GM23338 (cell line): ENCODE results near the gene CKB. TPM values are rescaled to one million over a fixed set of nuclear protein-coding genes. Genes with fewer than 3 reads are reported as not detected.
"Not testable (repeated sequence)": the region's sequence is repeated elsewhere in the genome, so short reads cannot be mapped to it uniquely, and the experiment has no call there.

Experiments
- ATAC-seq: fragments of 200-7000 bp; cut with Tn5 transposase; 3 replicates; pipeline ENCODE4 v1.9.1; 2020
- DNase-seq: peaks from one replicate; pipeline ENCODE4 v3.0.0-alpha.2; 2015; ENCODE audit warnings: low spot score
- H2AFZ ChIP-seq: fragments of 200-600 bp; sonication (generic); 2 replicates; pipeline ENCODE4 v1.8.0; 2016; ENCODE audit warnings: antibody characterized with exemption, mild to moderate bottlenecking, moderate library complexity
- H3F3A ChIP-seq: fragments of 200-600 bp; sonication (generic); replicated peaks from 2 replicates; pipeline ENCODE4 v1.8.0; 2017; ENCODE audit warnings: antibody characterized with exemption, mixed run types, low read depth
- H3K27ac ChIP-seq: fragments of 200-600 bp; sonication (generic); 2 replicates; pipeline ENCODE4 v1.6.1; 2016; ENCODE audit warnings: low read depth
- H3K27me3 ChIP-seq: fragments of 200-600 bp; sonication (generic); 2 replicates; pipeline ENCODE4 v1.8.0; 2016; ENCODE audit warnings: mild to moderate bottlenecking, mixed run types, moderate library complexity; ENCODE audit not compliant: insufficient read depth
- H3K36me3 ChIP-seq: fragments of 200-600 bp; sonication (generic); 2 replicates; pipeline ENCODE4 v1.8.0; 2016; ENCODE audit warnings: mild to moderate bottlenecking; ENCODE audit not compliant: insufficient read depth
- H3K4me1 ChIP-seq: fragments of 200-600 bp; sonication (generic); 2 replicates; pipeline ENCODE4 v1.8.0; 2016; ENCODE audit warnings: mild to moderate bottlenecking, moderate library complexity; ENCODE audit not compliant: insufficient read depth
- H3K4me2 ChIP-seq: fragments of 200-600 bp; sonication (generic); 2 replicates; pipeline ENCODE4 v1.7.1; 2017; ENCODE audit warnings: mixed run types
- H3K4me3 ChIP-seq: fragments of 200-600 bp; sonication (generic); 2 replicates; pipeline ENCODE4 v1.6.1; 2016; ENCODE audit warnings: mixed run types
- H3K79me2 ChIP-seq: fragments of 200-600 bp; sonication (generic); replicated peaks from 2 replicates; pipeline ENCODE4 v1.8.0; 2017; ENCODE audit warnings: mild to moderate bottlenecking; ENCODE audit not compliant: insufficient read depth
- H3K9me2 ChIP-seq: fragments of 200-600 bp; sonication (generic); 2 replicates; pipeline ENCODE4 v1.8.0; 2017; ENCODE audit not compliant: insufficient read depth
- H4K20me1 ChIP-seq: fragments of 200-600 bp; sonication (generic); replicated peaks from 2 replicates; pipeline ENCODE4 v1.8.0; 2017; ENCODE audit warnings: mild to moderate bottlenecking; ENCODE audit not compliant: insufficient read depth
- H3K27ac Mint-ChIP-seq: 2 replicates; pipeline ENCODE4 v1.8.0; 2020; ENCODE audit warnings: inconsistent platforms, mild to moderate bottlenecking, moderate library complexity, mixed read lengths
- H3K27me3 Mint-ChIP-seq: 3 replicates; pipeline ENCODE4 v1.8.0; 2022; ENCODE audit warnings: low read depth, mild to moderate bottlenecking, moderate library complexity, mixed read lengths, inconsistent platforms; ENCODE audit not compliant: insufficient read depth, poor library complexity
- H3K36me3 Mint-ChIP-seq: 3 replicates; pipeline ENCODE4 v1.8.0; 2021; ENCODE audit warnings: low read depth, mild to moderate bottlenecking, inconsistent platforms, moderate library complexity, mixed read lengths
- H3K4me1 Mint-ChIP-seq: 3 replicates; pipeline ENCODE4 v1.8.0; 2020; ENCODE audit warnings: mild to moderate bottlenecking, inconsistent platforms, mixed read lengths
- H3K4me3 Mint-ChIP-seq: 3 replicates; pipeline ENCODE4 v1.8.0; 2021; ENCODE audit warnings: moderate library complexity, mild to moderate bottlenecking, inconsistent platforms, mixed read lengths
- H3K9me3 Mint-ChIP-seq: 3 replicates; pipeline ENCODE4 v1.8.0; 2020; ENCODE audit warnings: moderate library complexity, mild to moderate bottlenecking, inconsistent platforms, mixed read lengths
- CTCF ChIP-seq, 2 experiments: fragments of 200-600 bp in 1 of 2; sonication (generic) in 1 of 2; conservative IDR thresholded peaks; 2 replicates each; pipeline versions ENCODE4 v1.5.1 to v1.6.1; 2016 to 2017; ENCODE audit warnings: antibody characterized with exemption in 2 of 2, low read depth in 2 of 2, mild to moderate bottlenecking in 2 of 2, moderate library complexity in 1 of 2
- ETS1 ChIP-seq: IDR thresholded peaks from 2 replicates; pipeline ENCODE4 v1.6.1; 2016; ENCODE audit warnings: antibody characterized with exemption
- EZH2 ChIP-seq: fragments of 200-600 bp; sonication (generic); IDR thresholded peaks from one replicate; pipeline ENCODE4 v1.8.0; 2017; ENCODE audit warnings: antibody characterized with exemption, mild to moderate bottlenecking, low read depth; ENCODE audit not compliant: unreplicated experiment
- JUNB ChIP-seq: IDR thresholded peaks from one replicate; pipeline ENCODE4 v1.6.1; 2016; ENCODE audit warnings: antibody characterized with exemption; ENCODE audit not compliant: unreplicated experiment
- NANOG ChIP-seq: IDR thresholded peaks from 2 replicates; pipeline ENCODE4 v1.6.1; 2016; ENCODE audit warnings: antibody characterized with exemption, borderline replicate concordance
- ZNF114 ChIP-seq: fragments of 250-450 bp; sonication (Bioruptor Pico); IDR thresholded peaks from 2 replicates; pipeline ENCODE4 v1.5.0; 2020; ENCODE audit warnings: mild to moderate bottlenecking, moderate library complexity
- ZNF462 ChIP-seq: fragments of 250-450 bp; sonication (Bioruptor Pico); IDR thresholded peaks from 2 replicates; pipeline ENCODE4 v1.5.0; 2020; ENCODE audit warnings: mild to moderate bottlenecking, moderate library complexity
- polyA plus RNA-seq: library from polyadenylated mRNA; unstranded; fragments of >200 nt; fragmentation: Nextera tagmentation; extraction: Ambion mirVana; gene quantifications from 2 replicates; pipeline ENCODE4 v1.2.1, GENCODE V29; 2016
- total RNA-seq: library from RNA; depleted of rRNA; stranded (reverse); fragments of >200 nt; shearing (Covaris generic); gene quantifications from 2 replicates; pipeline ENCODE4 v1.2.3, GENCODE V29; 2014

CKB gene
- total and polyA plus RNA-seq, 2 experiments from 2014 or later: 604 to 852 TPM

- TF ChIP-seq NANOG (no peak), ETS1 (no peak)
Observed at GRCh38 chr14:103526914-103527248, 4.3 kb upstream of the CKB start (continued).

GRCh38 chr14:103526247-103526913 is 3.8 kb upstream of the CKB start:
- Histone ChIP-seq H3K36me3 (no peaks in the 10 kb centered on the region), H3K9me2 (no peaks in the 10 kb centered on the region), H3K4me2 (no peak overlapping the region), H3K4me3 (no peak overlapping the region), H3K4me1 (peaks cover 8% of the 10 kb centered on the region), H4K20me1 (peaks cover 10% of the 10 kb centered on the region), H2AFZ (no peak overlapping the region), H3K79me2 (peaks cover 20% of the 10 kb centered on the region), H3F3A (peaks cover 9% of the 10 kb centered on the region; the same call in 1 of the 2 replicates), H3K27me3 (peaks cover 22% of the 10 kb centered on the region), H3K27ac (no peak overlapping the region)
- Mint-ChIP-seq H3K27ac (no peak overlapping the region), H3K27me3 (peaks cover 34% of the 10 kb centered on the region), H3K9me3 (peaks cover 4% of the 10 kb centered on the region; the same call in 2 of the 3 replicates), H3K4me3 (no peak overlapping the region), H3K4me1 (peaks cover 24% of the 10 kb centered on the region), H3K36me3 (peaks cover 4% of the 10 kb centered on the region; the same call in 1 of the 3 replicates)
- DNase-seq (no peak), ATAC-seq (no peak)
- TF ChIP-seq EZH2 (no peak), ZNF462 (CRISPR knock-in tag) (no peak), ZNF114 (CRISPR knock-in tag) (no peak), JUNB (no peak), CTCF (conservative IDR thresholded peaks at IDR 0.05; ENCODE audit: low read depth in 2 of 2) (no peak)

- not testable (repeated sequence) for H3K27ac ChIP-seq, H4K20me1 ChIP-seq, H3K36me3 ChIP-seq, H3K4me3 Mint-ChIP-seq, H2AFZ ChIP-seq, H3K4me1 ChIP-seq, ATAC-seq, H3K9me2 ChIP-seq, H3K9me3 Mint-ChIP-seq, H3K27ac Mint-ChIP-seq, H3K4me2 ChIP-seq, H3K36me3 Mint-ChIP-seq, DNase-seq, H3K4me3 ChIP-seq
- Histone ChIP-seq H3K27me3 (peaks cover 22% of the 10 kb centered on the region), H3K79me2 (peaks cover 14% of the 10 kb centered on the region), H3F3A (peaks cover 11% of the 10 kb centered on the region; the same call in 1 of the 2 replicates)
- Mint-ChIP-seq H3K27me3 (peaks cover 36% of the 10 kb centered on the region), H3K4me1 (peaks cover 24% of the 10 kb centered on the region)
Observed at GRCh38 chr14:103525430-103526246, 3.0 kb upstream of the CKB start.
